HepG2 (cell line): ENCODE data around the gene RPP25L.

ENCODE experiments used
- ASH2L ChIP-seq: fragments of 300-600, 200-600 bp; sonication (generic); IDR thresholded peaks from 2 replicates; pipeline ENCODE4 v1.7.0; 2017; ENCODE audit warnings: low read depth, mild to moderate bottlenecking, moderate library complexity, mixed read lengths, low read length; ENCODE audit not compliant: insufficient read length
- CREB1 ChIP-seq, 2 experiments: fragments of 450-650 bp in 1 of 2; IDR thresholded peaks; 2 replicates each; pipeline ENCODE4 v1.6.1; 2016 to 2017; ENCODE audit warnings: control low read depth in 1 of 2, mild to moderate bottlenecking in 1 of 2, missing compliant biosample characterization in 1 of 2, missing genetic modification characterization in 1 of 2
- PCBP2 ChIP-seq: fragments of 200-400 bp; formaldehyde crosslinking; optimal IDR thresholded peaks from 2 replicates; pipeline ENCODE3; 2018; ENCODE audit warnings: low read length, low read depth; ENCODE audit not compliant: poor library complexity, severe bottlenecking
- POLR2AphosphoS5 ChIP-seq: IDR thresholded peaks from 2 replicates; pipeline ENCODE4 v1.6.1; 2012; ENCODE audit warnings: low read depth, low read length
- ZFP90 ChIP-seq: sonication (generic); formaldehyde crosslinking; IDR thresholded peaks from 2 replicates; pipeline ENCODE4 v1.8.0; 2022; ENCODE audit warnings: missing genetic modification reagents, mild to moderate bottlenecking, inconsistent platforms, borderline replicate concordance
- TF ChIP-seq, protein P1 (sequence below): sonication (generic); formaldehyde crosslinking; IDR thresholded peaks from 2 replicates; pipeline ENCODE4 v1.4.0; 2020; ENCODE audit warnings: mild to moderate bottlenecking, missing genetic modification reagents
- TF ChIP-seq, protein P2 (sequence below): sonication (generic); formaldehyde crosslinking; IDR thresholded peaks from 2 replicates; pipeline ENCODE4 v1.4.0; 2020; ENCODE audit warnings: missing genetic modification reagents

DNA sequence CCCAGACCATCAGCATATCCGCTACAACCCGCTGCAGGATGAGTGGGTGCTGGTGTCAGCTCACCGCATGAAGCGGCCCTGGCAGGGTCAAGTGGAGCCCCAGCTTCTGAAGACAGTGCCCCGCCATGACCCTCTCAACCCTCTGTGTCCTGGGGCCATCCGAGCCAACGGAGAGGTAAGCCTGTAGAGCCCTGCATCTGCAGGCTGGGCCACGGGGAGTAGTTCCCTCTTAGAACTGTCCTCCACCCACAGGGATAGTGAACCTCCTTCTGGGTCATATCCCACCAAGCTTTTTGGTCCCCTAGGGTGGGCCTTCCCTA is 35.1 kb upstream of the RPP25L start:
- TF ChIP-seq ASH2L: no peak
- no peak for TF ChIP-seq POLR2AphosphoS5
- TF ChIP-seq, protein P1, sequence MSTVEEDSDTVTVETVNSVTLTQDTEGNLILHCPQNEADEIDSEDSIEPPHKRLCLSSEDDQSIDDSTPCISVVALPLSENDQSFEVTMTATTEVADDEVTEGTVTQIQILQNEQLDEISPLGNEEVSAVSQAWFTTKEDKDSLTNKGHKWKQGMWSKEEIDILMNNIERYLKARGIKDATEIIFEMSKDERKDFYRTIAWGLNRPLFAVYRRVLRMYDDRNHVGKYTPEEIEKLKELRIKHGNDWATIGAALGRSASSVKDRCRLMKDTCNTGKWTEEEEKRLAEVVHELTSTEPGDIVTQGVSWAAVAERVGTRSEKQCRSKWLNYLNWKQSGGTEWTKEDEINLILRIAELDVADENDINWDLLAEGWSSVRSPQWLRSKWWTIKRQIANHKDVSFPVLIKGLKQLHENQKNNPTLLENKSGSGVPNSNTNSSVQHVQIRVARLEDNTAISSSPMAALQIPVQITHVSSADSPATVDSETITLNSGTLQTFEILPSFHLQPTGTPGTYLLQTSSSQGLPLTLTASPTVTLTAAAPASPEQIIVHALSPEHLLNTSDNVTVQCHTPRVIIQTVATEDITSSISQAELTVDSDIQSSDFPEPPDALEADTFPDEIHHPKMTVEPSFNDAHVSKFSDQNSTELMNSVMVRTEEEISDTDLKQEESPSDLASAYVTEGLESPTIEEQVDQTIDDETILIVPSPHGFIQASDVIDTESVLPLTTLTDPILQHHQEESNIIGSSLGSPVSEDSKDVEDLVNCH (CRISPR knock-in tag): no peak
- no peak for TF ChIP-seq ZFP90 (CRISPR knock-in tag)
- TF ChIP-seq PCBP2: no peak
- no peak for TF ChIP-seq CREB1 (IDR thresholded peaks at IDR 0.05)
- no peak for TF ChIP-seq CREB1 (CRISPR knock-in tag; IDR thresholded peaks at IDR 0.05)
- TF ChIP-seq, protein P2, sequence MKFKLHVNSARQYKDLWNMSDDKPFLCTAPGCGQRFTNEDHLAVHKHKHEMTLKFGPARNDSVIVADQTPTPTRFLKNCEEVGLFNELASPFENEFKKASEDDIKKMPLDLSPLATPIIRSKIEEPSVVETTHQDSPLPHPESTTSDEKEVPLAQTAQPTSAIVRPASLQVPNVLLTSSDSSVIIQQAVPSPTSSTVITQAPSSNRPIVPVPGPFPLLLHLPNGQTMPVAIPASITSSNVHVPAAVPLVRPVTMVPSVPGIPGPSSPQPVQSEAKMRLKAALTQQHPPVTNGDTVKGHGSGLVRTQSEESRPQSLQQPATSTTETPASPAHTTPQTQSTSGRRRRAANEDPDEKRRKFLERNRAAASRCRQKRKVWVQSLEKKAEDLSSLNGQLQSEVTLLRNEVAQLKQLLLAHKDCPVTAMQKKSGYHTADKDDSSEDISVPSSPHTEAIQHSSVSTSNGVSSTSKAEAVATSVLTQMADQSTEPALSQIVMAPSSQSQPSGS (CRISPR knock-in tag): no peak
